HCT116 (cell line): ENCODE results near the gene ANKRD60.

Experiments
- CTCF ChIP-seq, 3 experiments: fragments of 200-600 bp in 1 of 3; sonication (generic) in 1 of 3; IDR thresholded peaks in 2 of 3; conservative IDR thresholded peaks in 1 of 3; 2 replicates each; pipeline ENCODE4 v1.5.1; 2012 to 2017; ENCODE audit warnings: low read depth in 2 of 3, low read length in 2 of 3, antibody characterized with exemption in 1 of 3, borderline replicate concordance in 1 of 3, control low read depth in 1 of 3, mild to moderate bottlenecking in 1 of 3, mixed read lengths in 1 of 3, mixed run types in 1 of 3, moderate library complexity in 1 of 3; ENCODE audit not compliant: insufficient read depth in 1 of 3
- EZH2 ChIP-seq: fragments of 200-600 bp; sonication (generic); IDR thresholded peaks from 2 replicates; pipeline ENCODE4 v1.6.1; 2017; ENCODE audit warnings: antibody characterized with exemption, mixed run types
- FOSL1 ChIP-seq: IDR thresholded peaks from 2 replicates; pipeline ENCODE4 v1.6.1; 2012; ENCODE audit warnings: low read depth
- POLR2A ChIP-seq: IDR thresholded peaks from 2 replicates; pipeline ENCODE4 v1.7.0; 2011; ENCODE audit warnings: borderline replicate concordance; ENCODE audit not compliant: insufficient read depth, insufficient read length; ENCODE audit errors: extremely low read depth

GRCh38 chr20:58197185-58197469 lies 31.3 kb downstream of the ANKRD60 start:
- TF ChIP-seq POLR2A (no peak), FOSL1 (no peak), EZH2 (no peak), CTCF (IDR thresholded peaks at IDR 0.05 in 2 of 3, conservative IDR thresholded peaks at IDR 0.05 in 1 of 3; ENCODE audit: borderline replicate concordance in 1 of 3, insufficient read depth in 1 of 3, low read depth in 2 of 3, low read length in 2 of 3) (no peak)
